HL-60 (cell line): ENCODE data around the gene TYR.
"Not testable (repeated sequence)": the region's sequence is repeated elsewhere in the genome, so short reads cannot be mapped to it uniquely, and the experiment has no call there.

Experiments
- DNase-seq, 2 experiments: peaks; one replicate each; pipeline ENCODE4 v3.0.0-alpha.2; 2010 to 2020; ENCODE audit warnings: low read depth in 1 of 2, low spot score in 1 of 2
- H3K27ac ChIP-seq: fragments of 250-450 bp; sonication (Bioruptor Pico); replicated peaks from 2 replicates; pipeline ENCODE4 v1.5.1; 2020; ENCODE audit warnings: mild to moderate bottlenecking, moderate library complexity
- H3K27me3 ChIP-seq: fragments of 250-450 bp; sonication (Bioruptor Pico); 2 replicates; pipeline ENCODE4 v1.5.1; 2021; ENCODE audit warnings: mild to moderate bottlenecking, moderate library complexity; ENCODE audit not compliant: insufficient read depth, poor library complexity, severe bottlenecking
- H3K4me3 ChIP-seq: replicated peaks from 2 replicates; pipeline ENCODE4 v1.5.1; 2011; ENCODE audit warnings: mild to moderate bottlenecking, control low read depth, low read length; ENCODE audit not compliant: insufficient read depth
- GABPA ChIP-seq: IDR thresholded peaks from 2 replicates; pipeline ENCODE4 v1.6.1; 2012; ENCODE audit warnings: low read depth
- POLR2AphosphoS5 ChIP-seq: IDR thresholded peaks from 2 replicates; pipeline ENCODE4 v1.6.1; 2012; ENCODE audit warnings: low read depth
- SPI1 ChIP-seq: IDR thresholded peaks from 2 replicates; pipeline ENCODE4 v1.6.1; 2012; ENCODE audit warnings: low read depth, mild to moderate bottlenecking, borderline replicate concordance
- TF ChIP-seq, protein P1 (sequence below): IDR thresholded peaks from one replicate; pipeline ENCODE4 v1.5.1; 2011; ENCODE audit warnings: low read length, control low read depth, inconsistent platforms; ENCODE audit not compliant: insufficient read depth
- TF ChIP-seq, protein P2 (sequence below): IDR thresholded peaks from 2 replicates; pipeline ENCODE4 v1.6.1; 2012; ENCODE audit warnings: low read depth; ENCODE audit not compliant: insufficient replicate concordance

Gene TYR

DNA sequence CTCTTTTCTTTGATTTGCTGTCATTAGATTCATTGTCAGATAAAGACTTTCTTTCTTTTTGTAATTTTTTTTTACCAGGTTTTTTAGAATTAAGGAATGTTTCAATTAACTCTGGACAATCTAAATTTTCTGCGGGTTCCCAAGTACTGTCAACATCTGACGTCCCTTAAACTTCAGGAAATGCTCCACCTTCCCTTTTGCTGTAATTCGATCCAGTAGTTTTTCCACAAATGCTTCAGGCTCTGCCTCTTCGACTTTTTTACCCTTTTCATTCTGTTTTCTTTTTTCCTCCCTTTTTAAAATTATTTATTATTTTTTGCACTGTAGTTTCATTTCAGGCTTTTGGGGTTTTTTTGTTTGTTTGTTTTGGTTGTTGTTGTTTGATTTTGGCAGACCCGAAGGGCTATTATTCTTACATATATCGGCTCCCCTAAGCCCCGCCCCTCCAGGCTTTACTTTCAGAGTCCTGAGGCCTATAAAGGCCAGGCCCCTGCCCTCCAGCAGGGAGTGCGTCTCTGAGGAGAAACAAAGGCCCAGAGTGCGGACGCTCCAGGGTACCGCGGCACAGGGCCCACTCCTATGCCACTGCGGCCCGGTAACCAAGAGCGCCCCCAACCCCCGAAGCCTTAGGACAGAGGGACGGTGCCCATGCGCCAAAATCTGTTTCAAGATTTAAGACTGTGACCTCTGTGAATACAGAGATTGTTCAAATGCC, 116.4 kb downstream of the TYR start:
- TF ChIP-seq, protein P1, sequence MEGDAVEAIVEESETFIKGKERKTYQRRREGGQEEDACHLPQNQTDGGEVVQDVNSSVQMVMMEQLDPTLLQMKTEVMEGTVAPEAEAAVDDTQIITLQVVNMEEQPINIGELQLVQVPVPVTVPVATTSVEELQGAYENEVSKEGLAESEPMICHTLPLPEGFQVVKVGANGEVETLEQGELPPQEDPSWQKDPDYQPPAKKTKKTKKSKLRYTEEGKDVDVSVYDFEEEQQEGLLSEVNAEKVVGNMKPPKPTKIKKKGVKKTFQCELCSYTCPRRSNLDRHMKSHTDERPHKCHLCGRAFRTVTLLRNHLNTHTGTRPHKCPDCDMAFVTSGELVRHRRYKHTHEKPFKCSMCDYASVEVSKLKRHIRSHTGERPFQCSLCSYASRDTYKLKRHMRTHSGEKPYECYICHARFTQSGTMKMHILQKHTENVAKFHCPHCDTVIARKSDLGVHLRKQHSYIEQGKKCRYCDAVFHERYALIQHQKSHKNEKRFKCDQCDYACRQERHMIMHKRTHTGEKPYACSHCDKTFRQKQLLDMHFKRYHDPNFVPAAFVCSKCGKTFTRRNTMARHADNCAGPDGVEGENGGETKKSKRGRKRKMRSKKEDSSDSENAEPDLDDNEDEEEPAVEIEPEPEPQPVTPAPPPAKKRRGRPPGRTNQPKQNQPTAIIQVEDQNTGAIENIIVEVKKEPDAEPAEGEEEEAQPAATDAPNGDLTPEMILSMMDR = no peak
- TF ChIP-seq, protein P2, sequence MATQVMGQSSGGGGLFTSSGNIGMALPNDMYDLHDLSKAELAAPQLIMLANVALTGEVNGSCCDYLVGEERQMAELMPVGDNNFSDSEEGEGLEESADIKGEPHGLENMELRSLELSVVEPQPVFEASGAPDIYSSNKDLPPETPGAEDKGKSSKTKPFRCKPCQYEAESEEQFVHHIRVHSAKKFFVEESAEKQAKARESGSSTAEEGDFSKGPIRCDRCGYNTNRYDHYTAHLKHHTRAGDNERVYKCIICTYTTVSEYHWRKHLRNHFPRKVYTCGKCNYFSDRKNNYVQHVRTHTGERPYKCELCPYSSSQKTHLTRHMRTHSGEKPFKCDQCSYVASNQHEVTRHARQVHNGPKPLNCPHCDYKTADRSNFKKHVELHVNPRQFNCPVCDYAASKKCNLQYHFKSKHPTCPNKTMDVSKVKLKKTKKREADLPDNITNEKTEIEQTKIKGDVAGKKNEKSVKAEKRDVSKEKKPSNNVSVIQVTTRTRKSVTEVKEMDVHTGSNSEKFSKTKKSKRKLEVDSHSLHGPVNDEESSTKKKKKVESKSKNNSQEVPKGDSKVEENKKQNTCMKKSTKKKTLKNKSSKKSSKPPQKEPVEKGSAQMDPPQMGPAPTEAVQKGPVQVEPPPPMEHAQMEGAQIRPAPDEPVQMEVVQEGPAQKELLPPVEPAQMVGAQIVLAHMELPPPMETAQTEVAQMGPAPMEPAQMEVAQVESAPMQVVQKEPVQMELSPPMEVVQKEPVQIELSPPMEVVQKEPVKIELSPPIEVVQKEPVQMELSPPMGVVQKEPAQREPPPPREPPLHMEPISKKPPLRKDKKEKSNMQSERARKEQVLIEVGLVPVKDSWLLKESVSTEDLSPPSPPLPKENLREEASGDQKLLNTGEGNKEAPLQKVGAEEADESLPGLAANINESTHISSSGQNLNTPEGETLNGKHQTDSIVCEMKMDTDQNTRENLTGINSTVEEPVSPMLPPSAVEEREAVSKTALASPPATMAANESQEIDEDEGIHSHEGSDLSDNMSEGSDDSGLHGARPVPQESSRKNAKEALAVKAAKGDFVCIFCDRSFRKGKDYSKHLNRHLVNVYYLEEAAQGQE = no peak
- TF ChIP-seq SPI1 = no peak
- no peak for TF ChIP-seq POLR2AphosphoS5
- TF ChIP-seq GABPA = no peak
- Histone ChIP-seq H3K4me3 (no peak overlapping the region), H3K27ac (no peak overlapping the region), H3K27me3 (no peaks in the 10 kb centered on the region)
- DNase-seq = no peak

DNA sequence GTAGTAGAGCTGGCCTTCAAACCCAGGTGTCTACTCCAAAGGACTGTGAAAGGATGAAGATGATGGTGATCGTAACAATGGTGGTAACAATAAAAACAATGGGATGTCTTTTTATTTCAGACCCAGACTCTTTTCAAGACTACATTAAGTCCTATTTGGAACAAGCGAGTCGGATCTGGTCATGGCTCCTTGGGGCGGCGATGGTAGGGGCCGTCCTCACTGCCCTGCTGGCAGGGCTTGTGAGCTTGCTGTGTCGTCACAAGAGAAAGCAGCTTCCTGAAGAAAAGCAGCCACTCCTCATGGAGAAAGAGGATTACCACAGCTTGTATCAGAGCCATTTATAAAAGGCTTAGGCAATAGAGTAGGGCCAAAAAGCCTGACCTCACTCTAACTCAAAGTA, 117.3 kb downstream of the TYR start:
- not testable (repeated sequence) for H3K27ac ChIP-seq, DNase-seq, H3K4me3 ChIP-seq, H3K27me3 ChIP-seq

DNA sequence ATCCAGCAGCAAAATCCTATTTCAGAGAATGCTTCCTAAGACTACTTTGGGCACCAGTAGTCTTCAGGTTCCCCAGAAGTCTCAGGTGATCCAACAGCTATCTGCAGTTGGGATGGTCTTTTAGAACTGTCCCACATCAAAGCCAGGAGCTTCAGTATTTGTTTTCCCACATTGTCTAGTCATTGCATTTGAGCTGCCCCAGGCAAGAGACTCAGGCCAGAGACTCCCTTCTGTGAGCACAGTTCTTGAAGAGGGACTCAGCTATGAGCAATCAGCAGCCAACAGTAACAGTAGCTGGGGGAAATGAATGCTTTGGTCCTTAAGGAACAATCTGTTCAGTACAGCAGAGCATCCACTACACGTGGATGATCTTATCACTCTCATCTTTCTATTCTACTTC, 125.4 kb downstream of the TYR start:
- not testable (repeated sequence) for DNase-seq

DNA sequence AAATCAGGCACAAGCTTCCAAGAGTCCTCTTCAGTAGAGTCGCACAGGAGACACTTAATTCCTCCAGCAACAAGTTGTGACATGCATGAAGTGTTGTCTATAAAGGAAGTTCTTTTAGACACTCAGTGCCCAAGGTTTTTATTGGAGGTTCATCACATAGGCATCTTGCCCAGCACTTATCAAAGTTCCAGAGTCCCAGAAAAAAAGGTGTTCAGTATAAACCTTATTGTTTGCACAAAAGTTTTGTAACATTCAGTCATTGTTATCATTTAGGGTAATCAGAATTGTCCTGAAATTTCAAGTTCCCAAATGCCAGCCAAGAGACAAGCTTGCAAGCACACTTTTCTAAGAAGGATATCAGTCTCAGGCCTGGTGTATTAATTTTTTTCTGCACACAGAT, 130.6 kb downstream of the TYR start:
- not testable (repeated sequence) for DNase-seq, H3K27me3 ChIP-seq, H3K4me3 ChIP-seq, H3K27ac ChIP-seq

More for the DNA sequence above, 125.4 kb downstream of the TYR start:
- not testable (repeated sequence) for H3K27me3 ChIP-seq, H3K27ac ChIP-seq, H3K4me3 ChIP-seq

DNA sequence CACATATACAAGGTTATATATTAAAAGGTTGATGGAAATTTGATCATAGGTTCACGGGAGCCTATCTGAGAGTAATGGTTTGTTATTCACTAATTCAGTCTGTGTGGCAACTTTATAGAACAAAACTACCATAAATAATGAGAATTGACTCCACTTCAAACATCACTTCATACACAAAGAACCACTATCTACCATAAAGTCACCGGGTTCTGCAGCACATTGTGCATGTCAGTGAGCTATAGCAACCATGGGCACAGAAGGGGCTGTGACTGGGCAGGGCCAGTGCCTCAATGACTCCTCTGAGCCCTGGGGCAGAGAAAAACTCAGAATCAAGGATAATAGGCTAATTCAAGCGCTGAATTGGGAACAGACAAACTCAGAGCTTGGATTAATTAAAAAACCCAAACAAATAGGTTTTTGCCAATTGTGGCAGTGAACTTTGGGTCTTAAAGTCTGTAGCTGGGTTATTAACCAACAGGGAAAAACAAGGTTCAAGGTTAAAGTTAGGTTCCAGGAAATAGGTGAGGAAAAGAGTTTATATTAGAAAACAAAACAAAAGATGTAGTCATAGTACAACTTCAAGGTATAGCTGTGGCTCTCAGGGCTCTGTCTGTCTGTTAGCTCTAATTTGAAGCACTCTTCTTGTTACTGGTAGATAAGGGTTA, 131.8 kb downstream of the TYR start:
- not testable (repeated sequence) for DNase-seq, H3K27me3 ChIP-seq, H3K27ac ChIP-seq, H3K4me3 ChIP-seq

DNA sequence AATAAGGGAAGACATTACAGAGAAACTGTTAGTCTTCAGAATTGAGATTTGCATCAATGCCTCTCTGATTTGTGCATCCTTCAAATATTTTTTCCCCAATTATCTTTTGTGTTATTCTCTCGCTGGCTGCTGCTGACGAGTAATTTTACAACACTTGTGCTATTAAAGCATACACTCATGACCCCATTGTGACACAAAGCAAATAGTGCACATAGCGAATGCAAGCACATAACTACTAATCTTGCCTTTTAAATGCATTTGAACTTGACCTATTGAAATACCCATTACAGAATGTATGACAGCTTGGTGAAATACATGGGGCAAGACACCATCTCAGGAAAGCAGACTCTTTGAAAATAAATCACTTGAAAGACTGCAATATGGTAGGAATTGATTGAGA, 132.9 kb downstream of the TYR start:
- not testable (repeated sequence) for H3K27me3 ChIP-seq, DNase-seq, H3K4me3 ChIP-seq, H3K27ac ChIP-seq

DNA sequence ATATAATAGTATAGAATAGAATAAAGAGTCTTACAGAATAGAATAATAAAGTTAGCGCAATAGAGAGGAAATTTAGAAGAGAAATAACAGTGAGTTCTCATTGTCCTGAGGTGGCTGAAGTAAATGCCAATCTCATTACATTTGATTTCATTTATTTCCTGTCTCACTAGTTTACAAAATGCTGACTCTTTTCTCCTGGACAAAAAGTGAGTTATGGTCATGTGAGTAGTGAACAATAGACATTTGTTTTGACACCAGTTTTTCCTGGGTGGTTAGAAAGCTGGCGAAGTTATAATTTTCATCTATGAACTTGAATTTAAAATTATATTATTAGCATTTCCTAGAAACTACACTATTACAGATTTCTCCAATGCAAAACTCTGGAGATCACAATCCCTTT, 143.7 kb downstream of the TYR start:
- DNase-seq = no peak
- TF ChIP-seq SPI1 (no peak), GABPA (no peak)
- Histone ChIP-seq H3K27me3 (no peaks in the 10 kb centered on the region), H3K27ac (no peak overlapping the region), H3K4me3 (no peak overlapping the region)

DNA sequence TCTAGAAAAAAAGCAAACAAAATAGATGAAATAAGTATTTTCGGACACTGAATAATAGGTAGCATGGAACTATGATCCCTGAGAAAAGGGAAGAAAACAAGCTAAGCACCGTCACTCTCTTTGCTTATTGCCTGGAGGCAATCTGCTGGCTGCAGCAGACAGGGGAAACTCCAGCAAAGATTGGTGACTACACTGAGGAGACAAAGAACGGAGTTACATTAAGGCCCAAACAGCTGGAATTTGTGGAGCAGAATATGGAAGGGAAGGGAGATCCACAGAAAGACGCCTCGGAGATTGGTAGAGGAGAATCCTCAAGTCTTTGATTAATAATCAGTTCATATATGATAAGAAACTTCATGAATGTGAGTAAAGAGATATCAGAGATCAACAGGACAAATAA, 150.2 kb downstream of the TYR start:
- TF ChIP-seq SPI1 (no peak), GABPA (no peak), POLR2AphosphoS5 (no peak)
- TF ChIP-seq, protein P2 = no peak
- TF ChIP-seq, protein P1 = no peak
- DNase-seq = no peak
- Histone ChIP-seq H3K27ac (no peak overlapping the region), H3K4me3 (no peak overlapping the region), H3K27me3 (no peaks in the 10 kb centered on the region)

DNA sequence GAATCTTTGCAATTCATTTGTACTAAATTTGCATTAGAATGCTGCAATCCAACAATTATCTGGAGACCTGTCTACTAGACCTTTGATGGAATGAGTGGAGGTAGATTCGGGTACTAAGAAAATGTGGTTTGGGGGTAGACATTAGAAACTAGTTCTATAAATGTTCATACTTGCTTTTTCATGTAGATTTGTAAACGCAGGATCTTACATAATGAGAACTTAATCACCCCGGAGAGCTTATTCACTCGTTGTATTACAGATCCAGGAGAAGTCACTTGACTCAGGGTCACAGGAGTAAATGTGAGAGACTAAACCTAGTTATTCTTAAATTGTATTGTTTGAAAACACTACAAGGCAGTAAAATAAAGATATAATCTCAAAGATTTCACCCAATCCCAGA, 154.3 kb downstream of the TYR start:
- H3K27me3 ChIP-seq, H3K27ac ChIP-seq, DNase-seq, H3K4me3 ChIP-seq: not testable (repeated sequence)
